Measurements from ENCODE around the gene PNPLA7.
"Not testable (repeated sequence)": the region's sequence is repeated elsewhere in the genome, so short reads cannot be mapped to it uniquely, and the experiment has no call there.

DNA sequence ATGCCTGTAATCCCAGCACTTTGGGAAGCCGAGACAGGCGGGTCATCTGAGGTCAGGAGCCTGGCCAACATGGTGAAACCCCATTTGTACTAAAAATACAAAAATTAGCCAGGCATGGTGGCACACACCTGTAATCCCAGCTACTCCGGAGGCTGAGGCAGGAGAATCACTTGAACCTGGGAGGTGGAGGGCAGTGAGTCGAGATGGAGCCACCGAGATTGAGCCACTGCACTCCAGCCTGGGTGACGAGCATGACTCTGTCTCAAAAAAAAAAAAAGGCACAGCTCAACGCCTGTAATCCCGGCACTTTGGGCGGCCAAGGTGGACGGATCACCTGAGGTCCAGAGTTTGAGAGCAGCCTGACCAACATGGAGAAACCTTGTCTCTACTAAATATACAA lies 3.5 kb upstream of the PNPLA7 start:
- TF ChIP-seq, protein P1, sequence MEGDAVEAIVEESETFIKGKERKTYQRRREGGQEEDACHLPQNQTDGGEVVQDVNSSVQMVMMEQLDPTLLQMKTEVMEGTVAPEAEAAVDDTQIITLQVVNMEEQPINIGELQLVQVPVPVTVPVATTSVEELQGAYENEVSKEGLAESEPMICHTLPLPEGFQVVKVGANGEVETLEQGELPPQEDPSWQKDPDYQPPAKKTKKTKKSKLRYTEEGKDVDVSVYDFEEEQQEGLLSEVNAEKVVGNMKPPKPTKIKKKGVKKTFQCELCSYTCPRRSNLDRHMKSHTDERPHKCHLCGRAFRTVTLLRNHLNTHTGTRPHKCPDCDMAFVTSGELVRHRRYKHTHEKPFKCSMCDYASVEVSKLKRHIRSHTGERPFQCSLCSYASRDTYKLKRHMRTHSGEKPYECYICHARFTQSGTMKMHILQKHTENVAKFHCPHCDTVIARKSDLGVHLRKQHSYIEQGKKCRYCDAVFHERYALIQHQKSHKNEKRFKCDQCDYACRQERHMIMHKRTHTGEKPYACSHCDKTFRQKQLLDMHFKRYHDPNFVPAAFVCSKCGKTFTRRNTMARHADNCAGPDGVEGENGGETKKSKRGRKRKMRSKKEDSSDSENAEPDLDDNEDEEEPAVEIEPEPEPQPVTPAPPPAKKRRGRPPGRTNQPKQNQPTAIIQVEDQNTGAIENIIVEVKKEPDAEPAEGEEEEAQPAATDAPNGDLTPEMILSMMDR (IDR thresholded peaks at IDR 0.05): not testable (repeated sequence)
- TF ChIP-seq POLR2A (IDR thresholded peaks at IDR 0.05): not testable (repeated sequence)
